Activated T-cell treated with anti-CD3 and anti-CD28 coated beads, Interleukin-2, amount 50 U/mL, for 48 hours (primary cell): ENCODE results near the gene TRIM24.
"Not testable (repeated sequence)": the region's sequence is repeated elsewhere in the genome, so short reads cannot be mapped to it uniquely, and the experiment has no call there.

Experiments used
- DNase-seq, 2 experiments: peaks; one replicate each; pipeline ENCODE4 v3.0.0-alpha.2; 2020

The TRIM24 gene

DNA sequence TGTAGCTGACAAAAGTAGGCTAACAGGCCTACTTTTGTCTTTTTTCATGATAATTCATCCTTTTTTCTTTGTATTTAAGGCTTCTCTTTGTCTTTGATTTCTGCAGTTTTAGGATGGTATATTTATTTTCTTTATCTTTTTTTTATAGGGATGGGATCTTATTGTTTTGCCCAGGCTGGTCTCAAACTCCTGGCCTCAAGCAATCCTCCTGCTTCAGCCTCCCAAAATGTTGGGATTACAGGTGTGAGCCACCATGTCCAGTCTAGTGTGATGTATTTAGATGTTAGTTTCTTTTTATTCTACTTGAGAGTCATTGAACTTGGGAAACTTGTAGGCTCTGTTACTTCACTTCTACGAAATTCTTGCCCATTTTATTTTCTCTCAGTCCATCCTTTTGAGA, 35.4 kb downstream of the TRIM24 start:
- DNase-seq, result no peak

DNA sequence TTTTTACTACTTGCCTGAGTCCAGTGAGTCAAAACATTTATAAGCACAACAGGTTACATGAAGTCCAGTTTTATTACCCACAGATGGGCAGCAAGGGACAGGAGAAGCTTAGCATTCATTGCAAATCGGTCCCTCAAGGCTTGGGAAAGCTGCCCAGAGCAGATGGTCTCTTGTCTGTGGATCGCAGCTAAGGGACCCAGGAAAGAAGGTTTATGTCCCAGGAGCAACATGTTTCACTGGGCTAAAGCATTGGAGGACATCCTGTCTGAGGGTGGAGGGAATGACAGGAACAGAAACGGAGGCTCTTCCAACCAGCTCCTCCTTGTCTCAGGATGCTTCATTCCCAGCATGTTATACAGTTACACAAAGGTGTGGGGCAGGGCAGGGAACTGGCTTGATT, 39.3 kb downstream of the TRIM24 start:
- DNase-seq, result no peak

- not testable (repeated sequence) for DNase-seq
These were observed 40.2 kb downstream of the TRIM24 start for GRCh38 chr7:138500303-138500702.

DNA sequence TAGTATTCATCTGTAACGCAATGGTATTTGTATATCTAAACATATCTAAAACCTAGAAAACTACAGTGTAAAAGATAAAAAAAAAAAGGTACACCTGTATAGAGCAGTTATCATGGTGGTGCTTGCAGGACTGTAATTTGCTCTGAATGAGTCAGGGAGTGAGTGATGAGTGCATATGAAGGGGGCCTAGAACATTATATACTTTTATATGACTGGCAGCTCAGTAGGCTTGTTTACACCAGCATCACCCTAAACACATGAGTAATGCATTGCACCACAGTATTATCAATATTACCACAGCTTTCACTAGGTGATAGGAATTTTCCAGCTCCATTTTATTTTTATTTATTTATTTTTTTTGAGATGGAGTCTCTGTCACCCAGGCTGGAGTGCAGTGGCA, 40.8 kb downstream of the TRIM24 start:
- no peak for DNase-seq

DNA sequence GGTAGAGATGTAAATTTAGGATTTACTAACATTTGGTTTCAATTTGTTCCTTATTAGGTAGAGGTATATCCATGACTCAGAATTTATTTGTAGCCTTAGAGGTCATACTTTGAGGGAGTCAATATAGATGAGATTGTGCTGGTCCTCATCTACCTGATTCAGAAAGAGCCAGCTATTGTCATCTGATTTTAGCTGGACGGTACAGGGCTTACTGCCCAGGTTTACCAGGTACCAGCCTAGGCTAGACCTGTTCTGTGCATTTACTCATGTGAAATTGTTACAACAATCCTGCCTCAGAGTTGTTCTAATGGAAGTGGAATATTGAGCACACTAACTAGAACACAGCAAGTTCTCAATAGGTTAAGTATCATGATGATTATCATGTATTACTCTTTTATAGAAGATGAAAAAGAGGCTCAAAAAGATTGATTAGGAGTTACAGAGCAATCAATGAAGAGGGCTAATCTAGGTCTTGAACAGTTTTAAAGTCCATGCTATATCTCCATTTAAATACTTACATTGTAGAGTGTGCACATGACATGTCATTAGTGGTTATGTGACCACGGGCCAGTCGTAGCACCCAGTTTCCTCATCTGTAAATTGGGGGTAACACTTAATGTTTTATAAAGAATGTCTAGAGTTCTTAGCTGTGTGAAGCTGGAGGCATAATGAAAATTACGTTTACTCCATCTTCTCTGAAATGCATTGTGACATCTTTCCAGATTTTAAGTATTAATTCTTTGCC, 42.1 kb downstream of the TRIM24 start:
- DNase-seq, result no peak

- DNase-seq, result no peak
These were observed 45.4 kb downstream of the TRIM24 start for GRCh38 chr7:138505361-138505873.

DNA sequence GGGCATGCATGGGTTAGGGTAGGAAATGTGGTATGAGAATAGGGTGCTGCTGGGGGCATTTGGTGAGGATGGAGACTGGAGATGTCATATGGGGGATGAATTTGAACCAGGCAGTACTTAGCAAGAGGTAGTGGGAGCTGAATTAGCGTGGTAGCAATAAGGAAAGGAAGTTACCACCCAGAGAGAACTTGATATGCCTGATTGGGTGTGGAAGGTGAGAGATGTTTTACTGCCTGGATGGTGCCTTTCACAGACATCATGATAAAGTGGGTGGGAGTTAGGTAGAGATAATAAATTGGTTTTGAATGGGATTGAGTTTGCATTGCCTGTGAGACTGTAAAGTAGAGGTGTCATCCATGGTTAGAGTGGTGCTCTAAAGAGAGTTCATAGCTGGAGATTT, 46.7 kb downstream of the TRIM24 start:
- no peak for DNase-seq

DNA sequence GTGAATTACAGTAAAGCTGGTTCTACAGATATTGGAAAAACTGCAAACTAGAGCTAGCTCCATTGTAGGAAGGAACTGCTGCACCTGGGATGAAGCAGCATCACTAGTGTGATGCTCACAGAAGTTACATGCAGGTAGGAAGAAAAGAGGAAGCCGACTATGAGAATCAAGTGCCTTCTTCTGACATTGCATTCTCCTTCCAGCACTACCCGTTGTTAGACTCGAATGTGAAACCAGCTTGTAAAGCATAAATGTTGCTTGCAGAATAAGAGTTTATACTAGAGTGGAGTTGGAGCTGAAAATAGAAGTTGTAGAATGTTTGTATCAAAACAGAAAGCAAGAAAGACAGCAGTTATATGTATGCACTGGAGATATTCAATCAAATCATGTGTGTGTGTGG, 49.9 kb downstream of the TRIM24 start:
- no peak for DNase-seq

- DNase-seq, result no peak
These were observed 52.2 kb downstream of the TRIM24 start for GRCh38 chr7:138512092-138512858.

GRCh38 chr7:138512885-138513284, 52.8 kb downstream of the TRIM24 start:
- no peak for DNase-seq

DNA sequence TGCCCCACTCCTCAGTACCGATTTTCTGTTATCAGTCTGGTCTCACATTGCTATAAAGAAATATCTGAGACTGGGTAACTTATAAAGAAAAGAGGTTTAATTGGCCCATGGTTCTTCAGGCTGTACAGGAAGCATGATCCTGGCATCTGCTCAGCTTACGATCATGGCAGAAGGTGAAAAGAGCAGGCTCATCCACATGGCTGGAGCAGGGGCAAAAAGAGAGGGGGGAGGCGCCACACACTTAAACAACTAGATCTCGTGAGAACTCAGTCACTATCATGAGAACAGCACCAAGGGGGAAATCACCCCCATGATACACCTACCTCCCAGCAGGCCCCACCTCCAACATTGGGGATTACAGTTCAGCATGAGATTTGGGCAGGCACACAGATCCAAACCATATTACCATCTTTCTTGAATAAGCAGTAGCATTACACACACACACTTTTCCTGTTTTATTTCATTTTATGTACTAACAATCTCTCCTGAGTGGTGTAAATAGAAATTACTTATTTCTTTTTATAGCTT, 53.3 kb downstream of the TRIM24 start:
- DNase-seq, result no peak

DNA sequence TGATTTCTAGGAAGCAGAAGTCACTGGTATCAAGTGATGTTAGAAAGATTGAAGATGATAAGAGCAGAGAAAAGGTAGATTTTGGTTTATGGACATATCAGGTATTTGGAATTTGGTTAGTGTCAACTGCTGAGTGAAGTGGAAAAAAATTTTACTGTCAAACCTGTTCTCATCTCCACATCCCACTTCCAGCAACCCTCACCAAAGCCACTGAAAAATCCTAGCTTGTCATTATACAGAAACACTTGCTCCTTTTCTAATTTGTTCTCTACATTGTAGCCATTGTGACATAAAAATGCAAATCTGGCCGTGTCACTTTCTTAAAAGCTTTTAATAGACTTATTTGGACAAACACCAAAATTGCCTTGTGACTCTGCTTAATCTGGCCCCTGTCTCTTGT, 54.0 kb downstream of the TRIM24 start:
- DNase-seq, result no peak

- no peak for DNase-seq
These were observed 55.0 kb downstream of the TRIM24 start for GRCh38 chr7:138515001-138515528.

- DNase-seq, result no peak
These were observed 59.2 kb downstream of the TRIM24 start for GRCh38 chr7:138519061-138519798.

DNA sequence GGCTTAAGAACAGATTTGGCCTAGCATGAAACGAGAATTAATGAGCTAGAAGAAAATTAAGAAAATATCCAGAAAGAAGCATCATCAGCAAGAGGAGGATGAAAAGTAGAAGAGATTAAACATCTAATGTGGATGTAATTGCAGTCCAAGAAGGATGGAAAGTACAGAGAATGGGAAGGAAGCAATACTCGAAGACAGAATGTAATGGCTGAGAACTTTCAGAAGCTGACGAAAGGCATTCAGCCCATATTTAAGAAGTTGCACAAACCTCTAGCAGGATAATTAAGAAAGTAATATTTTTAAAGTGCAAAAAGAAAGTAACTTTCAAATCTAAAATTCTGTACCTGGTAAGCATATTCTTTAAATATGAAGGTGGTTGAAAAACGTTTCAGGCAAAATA, 60.7 kb downstream of the TRIM24 start:
- DNase-seq, result no peak

DNA sequence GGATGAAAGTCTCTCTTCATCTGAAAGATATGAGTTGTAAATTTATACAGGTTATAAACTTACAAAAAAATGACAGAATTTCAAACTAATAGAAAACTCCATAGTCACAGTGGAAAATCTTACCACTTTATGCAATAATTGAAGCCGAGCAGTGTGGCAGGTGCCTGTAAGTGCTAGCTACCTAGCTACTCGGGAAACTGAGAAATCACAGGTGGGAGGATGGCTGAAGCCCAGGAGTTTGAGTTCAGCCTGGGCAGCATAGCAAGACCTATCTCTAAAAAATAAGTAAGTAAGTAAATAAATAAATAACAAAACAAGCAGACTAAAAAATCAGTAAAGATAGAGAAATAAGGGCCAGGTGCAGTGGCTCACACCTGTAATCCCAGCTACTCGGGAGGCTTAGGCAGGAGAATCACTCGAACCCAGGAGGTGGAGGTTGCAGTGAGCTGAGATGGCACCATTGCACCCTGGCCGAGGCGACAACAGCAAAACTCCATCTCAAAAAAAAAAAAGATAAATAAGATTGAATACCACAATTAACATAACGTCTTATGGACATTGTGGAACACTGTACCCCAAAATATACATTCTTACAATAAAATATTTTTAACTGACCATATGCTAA, 61.9 kb downstream of the TRIM24 start:
- DNase-seq, result no peak

DNA sequence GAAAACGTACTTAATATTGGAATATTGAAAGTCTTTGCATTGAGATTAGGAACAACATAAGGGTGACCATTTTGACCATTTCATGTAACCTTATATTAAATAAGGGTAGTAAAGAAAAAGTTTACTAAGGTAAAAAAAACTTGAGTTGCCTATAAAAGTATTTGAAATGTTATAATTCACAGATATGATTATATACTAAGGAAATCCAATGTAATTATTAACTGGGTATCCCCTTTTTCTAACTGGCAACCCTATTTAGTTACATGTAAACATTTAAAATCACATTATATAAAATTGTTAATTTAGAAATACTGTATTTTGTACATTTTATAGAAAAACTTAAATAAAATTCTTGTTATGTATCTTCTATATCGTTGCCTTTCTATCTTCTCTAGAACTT, 64.2 kb downstream of the TRIM24 start:
- no peak for DNase-seq

- no peak for DNase-seq
These were observed 65.7 kb downstream of the TRIM24 start for GRCh38 chr7:138525757-138526156.

DNA sequence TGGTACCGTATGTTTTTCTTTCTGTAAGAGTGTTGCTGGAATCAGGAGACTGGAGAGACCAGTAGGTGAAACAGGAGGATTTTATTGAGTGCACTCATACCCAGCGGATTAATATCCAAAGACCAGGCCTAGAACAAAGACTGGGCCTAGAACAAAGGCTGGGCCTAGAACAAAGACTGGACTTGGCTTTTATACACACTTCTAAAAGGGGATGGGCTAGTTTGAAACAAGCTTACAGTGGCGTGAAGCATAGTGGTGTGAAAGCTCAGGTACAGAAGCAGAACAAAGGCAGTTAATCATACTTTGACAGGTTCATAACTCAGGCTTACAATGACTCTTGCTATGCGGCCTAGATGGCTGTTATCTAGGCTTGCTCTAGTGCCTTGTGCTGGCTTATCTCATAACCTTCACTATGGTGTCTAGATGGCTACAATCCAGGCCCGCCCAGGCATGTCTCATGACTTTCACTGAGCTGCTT, 67.7 kb downstream of the TRIM24 start:
- DNase-seq, result no peak

DNA sequence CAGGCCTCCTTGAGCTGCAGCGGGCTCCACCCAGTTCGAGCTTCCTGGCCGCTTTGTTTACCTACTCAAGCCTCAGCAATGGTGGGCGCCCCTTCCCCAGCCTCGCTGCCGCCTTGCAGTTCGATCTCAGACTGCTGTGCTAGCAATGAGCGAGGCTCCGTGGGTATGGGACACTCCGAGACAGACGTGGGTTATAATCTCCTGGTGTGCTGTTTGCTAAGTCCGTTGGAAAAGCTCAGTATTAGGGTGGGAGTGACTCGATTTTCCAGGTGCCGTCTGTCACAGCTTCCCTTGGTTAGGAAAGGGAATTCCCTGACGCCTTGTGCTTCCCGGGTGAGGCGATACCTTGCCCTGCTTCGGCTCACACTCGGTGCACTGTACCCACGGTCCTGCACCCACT, 76.8 kb downstream of the TRIM24 start:
- DNase-seq, result not testable (repeated sequence)

- no peak for DNase-seq
These were observed 78.5 kb downstream of the TRIM24 start for GRCh38 chr7:138538518-138538917.

- DNase-seq, result no peak
These were observed 79.1 kb downstream of the TRIM24 start for GRCh38 chr7:138538997-138539644.
